HepG2 (cell line): Measurements from ENCODE around the gene NFKB1. TPM values are rescaled to one million over a fixed set of nuclear protein-coding genes. Genes with fewer than 3 reads are reported as not detected.

ENCODE experiments used
- ATAC-seq: fragments of 200-7000 bp; cut with Tn5 transposase; 3 replicates; pipeline ENCODE4 v1.9.1; 2020; ENCODE audit warnings: mild to moderate bottlenecking, moderate library complexity
- BruUV-seq: library from RNA; stranded (reverse); fragments of 400-500 nt; replicated peaks from 2 replicates; lab custom pipeline; 2021; lab: Mats Ljungman, UMichigan
- CTCF ChIA-PET: fragments of 300-600 bp; formaldehyde crosslinking; extraction: SDS; loops from one replicate; lab custom pipeline; 2021; ENCODE audit warnings: low total read pairs, inconsistent platforms, low intra/inter-chr PET ratio; lab: Yijun Ruan, JAX
- POLR2A ChIA-PET: fragments of 350-600 bp; sonication (Branson Sonifier 250); formaldehyde crosslinking; loops from one replicate; lab custom pipeline; 2020; ENCODE audit warnings: antibody characterized with exemption, inconsistent platforms; lab: Yijun Ruan, JAX
- DNase-seq: peaks from one replicate; pipeline ENCODE4 v3.0.0-alpha.2; 2015; ENCODE audit warnings: low spot score
- FAIRE-seq: peaks from 3 replicates; lab custom pipeline; 2011; peaks lifted over from hg19 to GRCh38; lab: Jason Lieb, UNC
- H2AFZ ChIP-seq: one replicate; pipeline ENCODE4 v1.6.1; 2011; ENCODE audit warnings: low read length, inconsistent platforms
- H3K27ac ChIP-seq: fragments of 300-600 bp; 3 replicates; pipeline ENCODE4 v1.8.0; 2011; ENCODE audit warnings: mixed run types, mild to moderate bottlenecking, mixed read lengths, low read length, inconsistent platforms; ENCODE audit not compliant: insufficient read depth; ENCODE audit errors: extremely low read length
- H3K27me3 ChIP-seq, 2 experiments: fragments of 200-600 bp in 1 of 2; 2 replicates in 1 of 2; 3 replicates in 1 of 2; pipeline versions ENCODE4 v1.6.0 to v1.8.0; 2011; ENCODE audit warnings: low read length in 2 of 2, mild to moderate bottlenecking in 2 of 2, moderate library complexity in 2 of 2, inconsistent platforms in 1 of 2; ENCODE audit not compliant: insufficient read depth in 2 of 2, control insufficient read depth in 1 of 2
- H3K36me3 ChIP-seq, 2 experiments: fragments of 200-600 bp in 1 of 2; replicated peaks in 1 of 2; 2 replicates in 1 of 2; 3 replicates in 1 of 2; pipeline versions ENCODE4 v1.5.1 to v1.8.0; 2011; ENCODE audit warnings: low read length in 2 of 2, inconsistent platforms in 1 of 2; ENCODE audit not compliant: insufficient read depth in 2 of 2, control insufficient read depth in 1 of 2
- H3K4me1 ChIP-seq: 2 replicates; pipeline ENCODE4 v1.5.1; 2012; ENCODE audit warnings: low read length, inconsistent platforms; ENCODE audit not compliant: insufficient read depth
- H3K4me2 ChIP-seq: 2 replicates; pipeline ENCODE4 v1.6.0; 2011; ENCODE audit warnings: low read depth, low read length, inconsistent platforms
- H3K4me3 ChIP-seq, 3 experiments: fragments of 200-600 bp in 1 of 3; sonication (generic), shearing (Covaris generic) in 1 of 3; replicated peaks in 1 of 3; 2 replicates each; pipeline ENCODE4 v1.5.1; 2011 to 2016; ENCODE audit warnings: low read length in 3 of 3, inconsistent platforms in 2 of 3, low read depth in 2 of 3, mild to moderate bottlenecking in 2 of 3, control low read depth in 1 of 3, mixed read lengths in 1 of 3; ENCODE audit not compliant: insufficient read depth in 1 of 3
- H3K79me2 ChIP-seq: one replicate; pipeline ENCODE4 v1.6.1; 2011; ENCODE audit warnings: low read length, inconsistent platforms; ENCODE audit not compliant: insufficient read depth
- H3K9ac ChIP-seq: 2 replicates; pipeline ENCODE4 v1.6.0; 2011; ENCODE audit warnings: mild to moderate bottlenecking, low read depth, low read length, inconsistent platforms; ENCODE audit not compliant: insufficient read depth
- H3K9me3 ChIP-seq: 2 replicates; pipeline ENCODE4 v1.5.1; 2012; ENCODE audit warnings: mild to moderate bottlenecking, low read length
- H4K20me1 ChIP-seq: 2 replicates; pipeline ENCODE4 v1.6.0; 2011; ENCODE audit warnings: inconsistent platforms, mild to moderate bottlenecking, low read length, moderate library complexity; ENCODE audit not compliant: insufficient read depth
- ARHGAP35 ChIP-seq: sonication (generic); formaldehyde crosslinking; IDR thresholded peaks from 2 replicates; pipeline ENCODE4 v1.9.0; 2022; ENCODE audit warnings: mild to moderate bottlenecking, inconsistent platforms, moderate library complexity, missing genetic modification reagents, borderline replicate concordance
- CCDC6 ChIP-seq: sonication (generic); formaldehyde crosslinking; IDR thresholded peaks from 2 replicates; pipeline ENCODE4 v1.8.1; 2022; ENCODE audit warnings: mild to moderate bottlenecking, missing genetic modification reagents, moderate library complexity
- CSRNP1 ChIP-seq: sonication (generic); formaldehyde crosslinking; IDR thresholded peaks from 2 replicates; pipeline ENCODE4 v1.8.1; 2023; ENCODE audit warnings: mild to moderate bottlenecking, missing genetic modification reagents
- CSRNP2 ChIP-seq: sonication (generic); formaldehyde crosslinking; conservative IDR thresholded peaks from 2 replicates; pipeline ENCODE4 v1.8.0; 2022; ENCODE audit warnings: low read depth, missing genetic modification reagents
- HMGA1 ChIP-seq: sonication (generic); formaldehyde crosslinking; conservative IDR thresholded peaks from 2 replicates; pipeline ENCODE4 v1.4.0; 2020; ENCODE audit warnings: missing genetic modification reagents
- HNF4A ChIP-seq: sonication (generic); formaldehyde crosslinking; IDR thresholded peaks from 2 replicates; pipeline ENCODE4 v1.4.0; 2020; ENCODE audit warnings: missing genetic modification reagents
- HNRNPUL1 ChIP-seq: fragments of 200-400 bp; formaldehyde crosslinking; IDR thresholded peaks from 2 replicates; pipeline ENCODE4 v1.6.1; 2017; ENCODE audit warnings: low read depth, mild to moderate bottlenecking, low read length, moderate library complexity
- IKZF1 ChIP-seq: fragments of 450-650 bp; IDR thresholded peaks from 2 replicates; pipeline ENCODE4 v1.7.1; 2016
- KDM1A ChIP-seq: IDR thresholded peaks from 2 replicates; pipeline ENCODE4 v1.6.1; 2016; ENCODE audit warnings: missing compliant biosample characterization
- KLF12 ChIP-seq: sonication (generic); formaldehyde crosslinking; IDR thresholded peaks from 2 replicates; pipeline ENCODE4 v1.4.0; 2020; ENCODE audit warnings: missing genetic modification reagents, borderline replicate concordance
- KLF9 ChIP-seq: IDR thresholded peaks from 2 replicates; pipeline ENCODE4 v1.6.1; 2016; ENCODE audit warnings: low read depth
- MEF2D ChIP-seq: sonication (generic); formaldehyde crosslinking; IDR thresholded peaks from 2 replicates; pipeline ENCODE4 v1.5.1; 2020; ENCODE audit warnings: mild to moderate bottlenecking, missing genetic modification reagents
- ONECUT2 ChIP-seq: sonication (generic); formaldehyde crosslinking; IDR thresholded peaks from 2 replicates; pipeline ENCODE4 v1.4.0; 2020; ENCODE audit warnings: missing genetic modification reagents
- PAWR ChIP-seq: sonication (generic); formaldehyde crosslinking; IDR thresholded peaks from 2 replicates; pipeline ENCODE4 v1.4.0; 2020; ENCODE audit warnings: missing genetic modification reagents, mild to moderate bottlenecking, borderline replicate concordance
- ZNF788 ChIP-seq: sonication (generic); formaldehyde crosslinking; IDR thresholded peaks from 2 replicates; pipeline ENCODE4 v1.5.0; 2020; ENCODE audit warnings: mild to moderate bottlenecking, missing genetic modification reagents, borderline replicate concordance
- ZNF816 ChIP-seq: sonication (generic); formaldehyde crosslinking; IDR thresholded peaks from 2 replicates; pipeline ENCODE4 v1.8.0; 2022; ENCODE audit warnings: missing genetic modification reagents, mild to moderate bottlenecking, borderline replicate concordance
- WGBS: methylation state at CpG from one replicate; pipeline ENCODE4 v1.1.6; 2017; ENCODE audit warnings: low lambda C conversion rate; 5-methylcytosine and 5-hydroxymethylcytosine counted together
- in situ Hi-C: cut with HindIII; loops from 2 replicates; pipeline ENCODE4 v1.10.0; 2017; ENCODE audit warnings: low pct_unique_long_range_greater_than_20kb; ENCODE audit not compliant: extremely low pct_ligation_motif_present
- intact Hi-C: fragments of 100-400 bp; cut with micrococcal nuclease; formaldehyde crosslinking; loops from one replicate; pipeline ENCODE4 v1.10.0; 2022; ENCODE audit not compliant: unreplicated experiment
- polyA plus RNA-seq, 8 experiments: library from polyadenylated mRNA; depleted of rRNA in 3 of 8; stranded (reverse) in 7 of 8; unstranded in 1 of 8; fragments of >200 nt; fragmentation: Illumina TruSeq in 4 of 8; extraction: Trizol in 4 of 8; gene quantifications; 2 replicates each; pipeline versions ENCODE4 v1.2.1 to v1.2.3, GENCODE V29; 2011 to 2016; ENCODE audit warnings: low read depth in 4 of 8, missing spikeins in 1 of 8, mixed read lengths in 1 of 8; ENCODE audit not compliant: insufficient read depth in 1 of 8
- total RNA-seq, 5 experiments: library from RNA; depleted of rRNA; stranded (reverse); fragments of >200 nt; fragmentation: Illumina TruSeq; extraction: Trizol; gene quantifications; 2 replicates each; pipeline ENCODE4 v1.2.3, GENCODE V29; 2016; ENCODE audit warnings: low read depth in 1 of 5
- TF ChIP-seq, protein P1 (sequence below): sonication (generic); formaldehyde crosslinking; IDR thresholded peaks from 2 replicates; pipeline ENCODE4 v1.4.0; 2020; ENCODE audit warnings: missing genetic modification reagents, borderline replicate concordance

NFKB1 gene
- total and polyA plus RNA-seq, 2 of the 13 experiments (the other 11 are each of a cell fraction or from before 2014, with no cell fraction given), result 15.4 to 31.6 TPM

DNA sequence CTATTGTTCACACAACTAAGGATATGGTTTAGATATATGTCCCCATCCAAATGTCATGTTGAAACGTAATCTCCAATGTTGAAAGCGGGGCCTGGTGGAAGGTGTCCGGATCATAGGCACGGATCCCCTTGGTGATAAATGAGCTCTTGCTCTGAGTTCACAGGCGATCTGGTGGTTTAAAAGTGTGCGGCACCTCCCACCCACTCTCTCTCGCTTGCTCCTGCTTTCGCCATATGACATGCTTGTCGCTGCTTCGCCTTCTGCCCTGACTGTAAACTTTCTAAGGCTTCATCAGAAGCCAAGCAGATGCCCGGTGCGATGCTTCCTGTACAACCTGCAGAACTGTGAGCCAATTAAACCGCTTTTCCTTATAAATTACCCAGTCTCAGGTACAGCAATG lies 128.5 kb downstream of the NFKB1 start (continued):
- TF ChIP-seq CCDC6 (CRISPR knock-in tag) (no peak), ONECUT2 (no peak), MEF2D (CRISPR knock-in tag) (no peak), ARHGAP35 (no peak), PAWR (no peak), HNF4A (CRISPR knock-in tag) (no peak), HMGA1 (CRISPR knock-in tag) (no peak), ZNF788 (CRISPR knock-in tag) (no peak)

GRCh38 chr4:102631616-102632015 lies 130.5 kb downstream of the NFKB1 start:
- no peak for ATAC-seq
- CTCF ChIA-PET, result no interaction called here
- Histone ChIP-seq H3K79me2 (no peaks in the 10 kb centered on the region), H2AFZ (no peak overlapping the region), H3K27me3 (no peaks in the 10 kb centered on the region), H3K4me2 (no peak overlapping the region), H3K9me3 (no peaks in the 10 kb centered on the region), H3K9ac (no peak overlapping the region), H3K4me1 (peaks cover 10% of the 10 kb centered on the region), H3K4me3 (no peak overlapping the region), H3K36me3 (peaks cover 1 to 13% of the 10 kb centered on the region in 2 experiments; a peak in 3 of 5 replicates), H3K27ac (no peak overlapping the region), H4K20me1 (no peaks in the 10 kb centered on the region)
- no peak for FAIRE-seq
- intact Hi-C loops (no loop called here), in situ Hi-C loops (no loop called here)
- BruUV-seq, result TSS peak; percentile 56
- POLR2A ChIA-PET, result interaction anchor here (2.0 kb wide), 1 partner anchor 11 kb away, joined by 4 read pairs; no protein-coding TSS in a partner anchor
- DNase-seq, result no peak
- 80% methylated on average over 7 of the region's 7 CpGs for WGBS
- TF ChIP-seq KLF12 (CRISPR knock-in tag) (no peak), IKZF1 (no peak), HNRNPUL1 (no peak), CSRNP2 (CRISPR knock-in tag) (no peak), ZNF816 (CRISPR knock-in tag) (no peak), CSRNP1 (CRISPR knock-in tag) (no peak), KDM1A (no peak), ONECUT2 (no peak), KLF9 (no peak)
- TF ChIP-seq, protein P1, sequence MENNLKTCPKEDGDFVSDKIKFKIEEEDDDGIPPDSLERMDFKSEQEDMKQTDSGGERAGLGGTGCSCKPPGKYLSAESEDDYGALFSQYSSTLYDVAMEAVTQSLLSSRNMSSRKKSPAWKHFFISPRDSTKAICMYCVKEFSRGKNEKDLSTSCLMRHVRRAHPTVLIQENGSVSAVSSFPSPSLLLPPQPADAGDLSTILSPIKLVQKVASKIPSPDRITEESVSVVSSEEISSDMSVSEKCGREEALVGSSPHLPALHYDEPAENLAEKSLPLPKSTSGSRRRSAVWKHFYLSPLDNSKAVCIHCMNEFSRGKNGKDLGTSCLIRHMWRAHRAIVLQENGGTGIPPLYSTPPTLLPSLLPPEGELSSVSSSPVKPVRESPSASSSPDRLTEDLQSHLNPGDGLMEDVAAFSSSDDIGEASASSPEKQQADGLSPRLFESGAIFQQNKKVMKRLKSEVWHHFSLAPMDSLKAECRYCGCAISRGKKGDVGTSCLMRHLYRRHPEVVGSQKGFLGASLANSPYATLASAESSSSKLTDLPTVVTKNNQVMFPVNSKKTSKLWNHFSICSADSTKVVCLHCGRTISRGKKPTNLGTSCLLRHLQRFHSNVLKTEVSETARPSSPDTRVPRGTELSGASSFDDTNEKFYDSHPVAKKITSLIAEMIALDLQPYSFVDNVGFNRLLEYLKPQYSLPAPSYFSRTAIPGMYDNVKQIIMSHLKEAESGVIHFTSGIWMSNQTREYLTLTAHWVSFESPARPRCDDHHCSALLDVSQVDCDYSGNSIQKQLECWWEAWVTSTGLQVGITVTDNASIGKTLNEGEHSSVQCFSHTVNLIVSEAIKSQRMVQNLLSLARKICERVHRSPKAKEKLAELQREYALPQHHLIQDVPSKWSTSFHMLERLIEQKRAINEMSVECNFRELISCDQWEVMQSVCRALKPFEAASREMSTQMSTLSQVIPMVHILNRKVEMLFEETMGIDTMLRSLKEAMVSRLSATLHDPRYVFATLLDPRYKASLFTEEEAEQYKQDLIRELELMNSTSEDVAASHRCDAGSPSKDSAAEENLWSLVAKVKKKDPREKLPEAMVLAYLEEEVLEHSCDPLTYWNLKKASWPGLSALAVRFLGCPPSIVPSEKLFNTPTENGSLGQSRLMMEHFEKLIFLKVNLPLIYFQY (CRISPR knock-in tag), result no peak
